H9 (cell line): ENCODE data around the gene G3BP2. TPM values are rescaled to one million over a fixed set of nuclear protein-coding genes. Genes with fewer than 3 reads are reported as not detected.
A peak's percentile ranks its signal among the peaks of the same experiment; 100 is the strongest.

ENCODE experiments used
- DNase-seq: peaks from one replicate; pipeline ENCODE4 v3.0.0-alpha.2; 2017
- H2AFZ ChIP-seq: one replicate; pipeline ENCODE4 v1.6.1; 2013; ENCODE audit warnings: mild to moderate bottlenecking, low read length, control low read depth, moderate library complexity
- H2AK5ac ChIP-seq: 2 replicates; pipeline ENCODE4 v1.6.1; 2013; ENCODE audit warnings: low read length, control low read depth, mixed read lengths; ENCODE audit not compliant: insufficient read length
- H2BK120ac ChIP-seq: one replicate; pipeline ENCODE4 v1.6.1; 2013; ENCODE audit warnings: low read depth, mild to moderate bottlenecking, low read length, control low read depth, inconsistent platforms; ENCODE audit not compliant: poor library complexity, severe bottlenecking
- H2BK12ac ChIP-seq: 2 replicates; pipeline ENCODE4 v1.6.1; 2013; ENCODE audit warnings: low read length, control low read depth, mixed read lengths, low read depth; ENCODE audit not compliant: insufficient read length
- H2BK15ac ChIP-seq: 2 replicates; pipeline ENCODE4 v1.6.1; 2013; ENCODE audit warnings: low read depth, low read length, control low read depth
- H2BK20ac ChIP-seq: one replicate; pipeline ENCODE4 v1.6.1; 2013; ENCODE audit warnings: low read depth, mild to moderate bottlenecking, low read length, control low read depth, inconsistent platforms; ENCODE audit not compliant: poor library complexity, severe bottlenecking
- H2BK5ac ChIP-seq: 2 replicates; pipeline ENCODE4 v1.6.1; 2013; ENCODE audit warnings: low read length, control low read depth, mixed read lengths; ENCODE audit not compliant: insufficient read length
- H3K14ac ChIP-seq: 2 replicates; pipeline ENCODE4 v1.6.1; 2013; ENCODE audit warnings: low read length, control low read depth; ENCODE audit not compliant: insufficient read depth
- H3K18ac ChIP-seq: 2 replicates; pipeline ENCODE4 v1.6.1; 2013; ENCODE audit warnings: low read depth, mild to moderate bottlenecking, mixed read lengths, low read length, control low read depth; ENCODE audit not compliant: insufficient read length
- H3K23ac ChIP-seq: 2 replicates; pipeline ENCODE4 v1.6.1; 2013; ENCODE audit warnings: low read length, control low read depth, mixed read lengths, low read depth; ENCODE audit not compliant: insufficient read length
- H3K23me2 ChIP-seq: 2 replicates; pipeline ENCODE4 v1.6.1; 2013; ENCODE audit warnings: low read depth, mild to moderate bottlenecking, mixed read lengths, low read length, control low read depth; ENCODE audit not compliant: insufficient read length, poor library complexity, severe bottlenecking
- H3K27ac ChIP-seq: 2 replicates; pipeline ENCODE4 v1.5.1; 2013; ENCODE audit warnings: low read length, control low read depth, mixed read lengths, low read depth; ENCODE audit not compliant: insufficient read length
- H3K27me3 ChIP-seq: 2 replicates; pipeline ENCODE4 v1.6.1; 2013; ENCODE audit warnings: low read length, control low read depth, inconsistent platforms; ENCODE audit not compliant: insufficient read depth
- H3K4ac ChIP-seq: 2 replicates; pipeline ENCODE4 v1.6.1; 2013; ENCODE audit warnings: low read depth, mild to moderate bottlenecking, control low read depth, inconsistent platforms, low read length, moderate library complexity
- H3K4me1 ChIP-seq: 2 replicates; pipeline ENCODE4 v1.6.1; 2013; ENCODE audit warnings: low read length, control low read depth, inconsistent platforms; ENCODE audit not compliant: insufficient read depth
- H3K4me2 ChIP-seq: 2 replicates; pipeline ENCODE4 v1.6.1; 2013; ENCODE audit warnings: low read length, control low read depth, mixed read lengths; ENCODE audit not compliant: insufficient read length, insufficient read depth
- H3K56ac ChIP-seq: 2 replicates; pipeline ENCODE4 v1.6.1; 2013; ENCODE audit warnings: low read depth, mild to moderate bottlenecking, mixed read lengths, low read length, control low read depth; ENCODE audit not compliant: insufficient read length
- H3K79me1 ChIP-seq: 2 replicates; pipeline ENCODE4 v1.6.1; 2013; ENCODE audit warnings: low read depth, mild to moderate bottlenecking, moderate library complexity, low read length, control low read depth, inconsistent platforms; ENCODE audit not compliant: insufficient read depth, poor library complexity, severe bottlenecking
- H3K79me2 ChIP-seq: 2 replicates; pipeline ENCODE4 v1.6.1; 2013; ENCODE audit warnings: low read length, control low read depth, inconsistent platforms; ENCODE audit not compliant: insufficient read depth
- H3K9ac ChIP-seq: 2 replicates; pipeline ENCODE4 v1.6.1; 2013; ENCODE audit warnings: low read length, control low read depth, mixed read lengths; ENCODE audit not compliant: insufficient read length; ENCODE audit errors: extremely low read depth
- H3K9me3 ChIP-seq: one replicate; pipeline ENCODE4 v1.6.1; 2013; ENCODE audit warnings: low read depth, low read length, inconsistent platforms; ENCODE audit not compliant: control insufficient read depth
- H3T11ph ChIP-seq: one replicate; pipeline ENCODE4 v1.6.1; 2013; ENCODE audit warnings: mild to moderate bottlenecking, low read length, control low read depth, inconsistent platforms
- H4K20me1 ChIP-seq: one replicate; pipeline ENCODE4 v1.6.1; 2013; ENCODE audit not compliant: control insufficient read depth, insufficient read length, insufficient read depth
- H4K5ac ChIP-seq: 2 replicates; pipeline ENCODE4 v1.6.1; 2013; ENCODE audit warnings: low read depth, mild to moderate bottlenecking, mixed read lengths, low read length, control low read depth; ENCODE audit not compliant: insufficient read length
- H4K8ac ChIP-seq: replicated peaks from 2 replicates; pipeline ENCODE4 v1.6.1; 2013; ENCODE audit warnings: low read length, control low read depth, mixed read lengths, low read depth; ENCODE audit not compliant: insufficient read length
- H4K91ac ChIP-seq: 2 replicates; pipeline ENCODE4 v1.6.1; 2013; ENCODE audit warnings: low read depth, mild to moderate bottlenecking, moderate library complexity, mixed read lengths, low read length, control low read depth; ENCODE audit not compliant: insufficient read length
- H3K27ac Mint-ChIP-seq, 3 experiments: 2 replicates in 2 of 3; 3 replicates in 1 of 3; pipeline ENCODE4 v1.8.0; 2020 to 2021; ENCODE audit warnings: mixed read lengths in 3 of 3, mild to moderate bottlenecking in 1 of 3, moderate library complexity in 1 of 3
- H3K27me3 Mint-ChIP-seq: 2 replicates; pipeline ENCODE4 v1.8.0; 2021; ENCODE audit warnings: low read depth, mild to moderate bottlenecking, moderate library complexity, mixed read lengths
- H3K36me3 Mint-ChIP-seq, 3 experiments: 2 replicates in 2 of 3; 3 replicates in 1 of 3; pipeline ENCODE4 v1.8.0; 2020 to 2021; ENCODE audit warnings: low read depth in 3 of 3, mixed read lengths in 3 of 3; ENCODE audit not compliant: insufficient read depth in 1 of 3
- H3K4me1 Mint-ChIP-seq, 2 experiments: 2 replicates each; pipeline ENCODE4 v1.8.0; 2020; ENCODE audit warnings: mixed read lengths in 2 of 2
- H3K4me3 Mint-ChIP-seq, 2 experiments: 2 replicates in 1 of 2; 3 replicates in 1 of 2; pipeline ENCODE4 v1.8.0; 2020 to 2021; ENCODE audit warnings: mild to moderate bottlenecking in 2 of 2, mixed read lengths in 2 of 2, moderate library complexity in 1 of 2
- H3K9me3 Mint-ChIP-seq, 2 experiments: 2 replicates in 1 of 2; 3 replicates in 1 of 2; pipeline ENCODE4 v1.8.0; 2020; ENCODE audit warnings: mild to moderate bottlenecking in 2 of 2, mixed read lengths in 2 of 2, moderate library complexity in 1 of 2
- CTCF ChIP-seq: fragments of 200-600 bp; sonication (generic); conservative IDR thresholded peaks from 3 replicates; pipeline ENCODE4 v1.8.0; 2021; ENCODE audit warnings: antibody characterized with exemption, mild to moderate bottlenecking
- WGBS: extraction: QIAGEN DNeasy Blood & Tissue Kit; methylation state at CpG from one replicate; pipeline ENCODE4 v1.1.7; 2013; ENCODE audit warnings: missing lambda C conversion rate, low lambda C conversion rate, mixed read lengths; ENCODE audit not compliant: insufficient read length; ENCODE audit errors: extremely low coverage; 5-methylcytosine and 5-hydroxymethylcytosine counted together
- total RNA-seq: library from RNA; stranded (reverse); gene quantifications from 2 replicates; pipeline ENCODE4 v1.2.1, GENCODE V29; 2021

The G3BP2 gene
- total RNA-seq, 1 experiment from 2014 or later: 405 TPM

GRCh38 chr4:75659512-75660031 is 13.6 kb downstream of the G3BP2 start:
- H2BK12ac ChIP-seq: no peak overlapping the region
- TF ChIP-seq CTCF: no peak
- H3K56ac ChIP-seq: no peak overlapping the region
- no peak overlapping the region for H3K14ac ChIP-seq
- peaks cover 10% of the 10 kb centered on the region for H3K79me1 ChIP-seq
- no peaks in the 10 kb centered on the region for H3K9me3 ChIP-seq
- H4K5ac ChIP-seq: no peak overlapping the region
- no peaks in the 10 kb centered on the region for H3K4me1 ChIP-seq
- H2AFZ ChIP-seq: no peak overlapping the region
- no peak overlapping the region for H3T11ph ChIP-seq
- no peak overlapping the region for H2BK20ac ChIP-seq
- H3K4me2 ChIP-seq: no peak overlapping the region
- Mint-ChIP-seq H3K27me3 (no peaks in the 10 kb centered on the region), H3K4me3 (no peak overlapping the region), H3K4me1 (peaks cover 5 to 6% of the 10 kb centered on the region in 2 experiments; a peak in 2 of 4 replicates), H3K9me3 (no peaks in the 10 kb centered on the region), H3K27ac (peak overlapping the region in 1 of 3 experiments; percentile 89; a peak in 1 of 7 replicates), H3K36me3 (peaks cover 36 to 73% (median 70%) of the 10 kb centered on the region in 3 experiments; a peak in 6 of 7 replicates)
- no peak overlapping the region for H4K91ac ChIP-seq
- H3K18ac ChIP-seq: no peak overlapping the region
- DNase-seq: no peak
- no peak overlapping the region for H4K8ac ChIP-seq
- no peaks in the 10 kb centered on the region for H3K27me3 ChIP-seq
- no peaks in the 10 kb centered on the region for H3K23me2 ChIP-seq
- no peak overlapping the region for H2AK5ac ChIP-seq
- no peak overlapping the region for H3K27ac ChIP-seq
- peaks cover 18% of the 10 kb centered on the region; the same call in 1 of the 2 replicates for H3K79me2 ChIP-seq
- H3K4ac ChIP-seq: no peak overlapping the region
- no peaks in the 10 kb centered on the region for H4K20me1 ChIP-seq
- no peak overlapping the region for H3K23ac ChIP-seq
- WGBS: no CpG with 5 or more reads among the region's 1 CpG
- H3K9ac ChIP-seq: no peak overlapping the region
- H2BK120ac ChIP-seq: no peak overlapping the region
- H2BK15ac ChIP-seq: no peak overlapping the region
- H2BK5ac ChIP-seq: no peak overlapping the region
